ENCODE measurements around the gene SYMPK.
A peak's percentile ranks its signal among the peaks of the same experiment; 100 is the strongest.

SYMPK gene

DNA sequence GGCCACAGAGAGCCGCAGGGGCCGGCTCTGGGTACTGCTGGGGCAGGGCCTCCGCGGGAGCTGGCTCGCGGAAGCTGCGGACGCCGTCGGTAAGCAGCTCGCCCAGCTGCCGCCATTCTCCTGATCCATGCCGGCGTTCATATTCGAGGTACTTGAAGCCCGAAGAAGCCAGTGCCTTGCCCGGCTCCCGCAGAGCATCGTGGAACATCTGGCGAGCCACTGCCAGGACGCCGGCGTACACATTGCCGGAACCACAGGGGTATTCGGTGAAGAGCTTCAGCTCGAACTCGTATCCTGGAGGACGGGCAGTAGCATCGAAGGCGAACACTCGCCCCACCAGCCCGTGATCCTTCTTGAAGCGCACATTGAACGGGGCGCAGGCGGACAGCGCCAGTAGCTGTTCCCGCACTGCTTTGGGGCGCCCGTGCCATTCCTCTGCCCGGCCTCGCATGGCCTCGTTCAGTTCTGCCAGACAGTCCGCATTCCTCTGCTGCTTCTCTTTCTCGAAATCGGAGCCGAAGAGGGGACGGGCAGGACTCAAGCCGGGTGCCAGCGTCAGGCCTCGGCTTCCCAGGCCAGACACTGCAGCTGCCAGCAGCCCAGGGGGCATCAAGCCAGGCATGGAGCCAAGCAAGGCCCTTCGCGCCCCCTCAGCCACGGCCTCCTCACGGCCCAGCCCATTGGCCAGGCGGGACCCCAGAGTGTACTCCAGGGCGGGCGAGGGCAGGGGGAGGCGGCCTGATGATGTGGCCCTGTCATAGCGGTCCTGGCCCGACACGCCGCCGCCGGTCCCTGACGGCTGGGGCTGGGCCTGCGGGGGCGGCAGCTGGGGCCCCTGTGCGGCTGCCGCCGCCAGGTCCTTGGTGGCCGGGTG lies 22.0 kb upstream of the SYMPK start:
- Histone ChIP-seq H3K4me3 (ENCODE audit: low read depth, low read length) (peak overlapping the region; percentile 65), H3K36me3 (ENCODE audit: control insufficient read depth in 2 of 2, insufficient read depth in 1 of 2, low read length in 2 of 2) (peaks cover 0 to 16% of the 10 kb centered on the region in 2 experiments; a peak in 2 of 3 replicates), H3K9me3 (ENCODE audit: control insufficient read depth, insufficient read depth, low read depth, low read length) (no peaks in the 10 kb centered on the region), H3K4me1 (ENCODE audit: control insufficient read depth, insufficient read depth, low read length) (peaks cover 13% of the 10 kb centered on the region), H3K27ac (ENCODE audit: extremely low read depth, low read depth, low read length) (peak overlapping the region; percentile 93)
- POLR2A ChIA-PET = interaction anchor here (0.5 to 4.1 kb wide), 7 partner anchors 17 to 111 kb away, joined by 3 to 46 read pairs (median 4); partner anchors contain the start of genes CCDC61, MYPOP and SYMPK
- CTCF ChIA-PET = interaction anchor here (0.5 to 8.8 kb wide), 5 partner anchors 19 to 379 kb away, joined by 3 to 91 read pairs (median 9); partner anchors contain the start of genes FOXA3 and SYMPK
- TF ChIP-seq, protein P1, sequence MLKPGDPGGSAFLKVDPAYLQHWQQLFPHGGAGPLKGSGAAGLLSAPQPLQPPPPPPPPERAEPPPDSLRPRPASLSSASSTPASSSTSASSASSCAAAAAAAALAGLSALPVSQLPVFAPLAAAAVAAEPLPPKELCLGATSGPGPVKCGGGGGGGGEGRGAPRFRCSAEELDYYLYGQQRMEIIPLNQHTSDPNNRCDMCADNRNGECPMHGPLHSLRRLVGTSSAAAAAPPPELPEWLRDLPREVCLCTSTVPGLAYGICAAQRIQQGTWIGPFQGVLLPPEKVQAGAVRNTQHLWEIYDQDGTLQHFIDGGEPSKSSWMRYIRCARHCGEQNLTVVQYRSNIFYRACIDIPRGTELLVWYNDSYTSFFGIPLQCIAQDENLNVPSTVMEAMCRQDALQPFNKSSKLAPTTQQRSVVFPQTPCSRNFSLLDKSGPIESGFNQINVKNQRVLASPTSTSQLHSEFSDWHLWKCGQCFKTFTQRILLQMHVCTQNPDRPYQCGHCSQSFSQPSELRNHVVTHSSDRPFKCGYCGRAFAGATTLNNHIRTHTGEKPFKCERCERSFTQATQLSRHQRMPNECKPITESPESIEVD (tag by site-specific recombination; IDR thresholded peaks at IDR 0.05) = no peak
- TF ChIP-seq ZNF324 (tag by site-specific recombination; IDR thresholded peaks at IDR 0.05) = no peak
- TF ChIP-seq ZNF645 (tag by site-specific recombination; IDR thresholded peaks at IDR 0.05) = no peak
- TF ChIP-seq ZNF510 (tag by site-specific recombination; IDR thresholded peaks at IDR 0.05; ENCODE audit: insufficient replicate concordance) = no peak
- no peak for TF ChIP-seq ZNF311 (tag by site-specific recombination; IDR thresholded peaks at IDR 0.05; ENCODE audit: borderline replicate concordance)
- 0 out of 2 replicates have a peak, but pooled peaks have one; percentile 21 for TF ChIP-seq SP3 (tag by site-specific recombination; IDR thresholded peaks at IDR 0.05)
- TF ChIP-seq TRIM28 (IDR thresholded peaks at IDR 0.05; ENCODE audit: borderline replicate concordance, low read length) = no peak
- no peak for TF ChIP-seq ZIC2 (tag by site-specific recombination; IDR thresholded peaks at IDR 0.05)
- TF ChIP-seq ZFP69B (tag by site-specific recombination; IDR thresholded peaks at IDR 0.05) = no peak
- TF ChIP-seq, protein P2, sequence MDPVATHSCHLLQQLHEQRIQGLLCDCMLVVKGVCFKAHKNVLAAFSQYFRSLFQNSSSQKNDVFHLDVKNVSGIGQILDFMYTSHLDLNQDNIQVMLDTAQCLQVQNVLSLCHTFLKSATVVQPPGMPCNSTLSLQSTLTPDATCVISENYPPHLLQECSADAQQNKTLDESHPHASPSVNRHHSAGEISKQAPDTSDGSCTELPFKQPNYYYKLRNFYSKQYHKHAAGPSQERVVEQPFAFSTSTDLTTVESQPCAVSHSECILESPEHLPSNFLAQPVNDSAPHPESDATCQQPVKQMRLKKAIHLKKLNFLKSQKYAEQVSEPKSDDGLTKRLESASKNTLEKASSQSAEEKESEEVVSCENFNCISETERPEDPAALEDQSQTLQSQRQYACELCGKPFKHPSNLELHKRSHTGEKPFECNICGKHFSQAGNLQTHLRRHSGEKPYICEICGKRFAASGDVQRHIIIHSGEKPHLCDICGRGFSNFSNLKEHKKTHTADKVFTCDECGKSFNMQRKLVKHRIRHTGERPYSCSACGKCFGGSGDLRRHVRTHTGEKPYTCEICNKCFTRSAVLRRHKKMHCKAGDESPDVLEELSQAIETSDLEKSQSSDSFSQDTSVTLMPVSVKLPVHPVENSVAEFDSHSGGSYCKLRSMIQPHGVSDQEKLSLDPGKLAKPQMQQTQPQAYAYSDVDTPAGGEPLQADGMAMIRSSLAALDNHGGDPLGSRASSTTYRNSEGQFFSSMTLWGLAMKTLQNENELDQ (tag by site-specific recombination; IDR thresholded peaks at IDR 0.05; ENCODE audit: low read depth) = no peak
- TF ChIP-seq EGR2 (tag by site-specific recombination; IDR thresholded peaks at IDR 0.05; ENCODE audit: low read depth) = peak; percentile 31; the same call in 1 of the 2 replicates
- TF ChIP-seq ZBTB48 (tag by site-specific recombination; IDR thresholded peaks at IDR 0.05) = peak; percentile 72
- no peak for TF ChIP-seq ZNF2 (tag by site-specific recombination; IDR thresholded peaks at IDR 0.05)
- TF ChIP-seq ZNF707 (tag by site-specific recombination; IDR thresholded peaks at IDR 0.05) = no peak
- TF ChIP-seq GLIS1 (tag by site-specific recombination; IDR thresholded peaks at IDR 0.05) = peak; percentile 70; the same call in 1 of the 2 replicates
- TF ChIP-seq, protein P3, sequence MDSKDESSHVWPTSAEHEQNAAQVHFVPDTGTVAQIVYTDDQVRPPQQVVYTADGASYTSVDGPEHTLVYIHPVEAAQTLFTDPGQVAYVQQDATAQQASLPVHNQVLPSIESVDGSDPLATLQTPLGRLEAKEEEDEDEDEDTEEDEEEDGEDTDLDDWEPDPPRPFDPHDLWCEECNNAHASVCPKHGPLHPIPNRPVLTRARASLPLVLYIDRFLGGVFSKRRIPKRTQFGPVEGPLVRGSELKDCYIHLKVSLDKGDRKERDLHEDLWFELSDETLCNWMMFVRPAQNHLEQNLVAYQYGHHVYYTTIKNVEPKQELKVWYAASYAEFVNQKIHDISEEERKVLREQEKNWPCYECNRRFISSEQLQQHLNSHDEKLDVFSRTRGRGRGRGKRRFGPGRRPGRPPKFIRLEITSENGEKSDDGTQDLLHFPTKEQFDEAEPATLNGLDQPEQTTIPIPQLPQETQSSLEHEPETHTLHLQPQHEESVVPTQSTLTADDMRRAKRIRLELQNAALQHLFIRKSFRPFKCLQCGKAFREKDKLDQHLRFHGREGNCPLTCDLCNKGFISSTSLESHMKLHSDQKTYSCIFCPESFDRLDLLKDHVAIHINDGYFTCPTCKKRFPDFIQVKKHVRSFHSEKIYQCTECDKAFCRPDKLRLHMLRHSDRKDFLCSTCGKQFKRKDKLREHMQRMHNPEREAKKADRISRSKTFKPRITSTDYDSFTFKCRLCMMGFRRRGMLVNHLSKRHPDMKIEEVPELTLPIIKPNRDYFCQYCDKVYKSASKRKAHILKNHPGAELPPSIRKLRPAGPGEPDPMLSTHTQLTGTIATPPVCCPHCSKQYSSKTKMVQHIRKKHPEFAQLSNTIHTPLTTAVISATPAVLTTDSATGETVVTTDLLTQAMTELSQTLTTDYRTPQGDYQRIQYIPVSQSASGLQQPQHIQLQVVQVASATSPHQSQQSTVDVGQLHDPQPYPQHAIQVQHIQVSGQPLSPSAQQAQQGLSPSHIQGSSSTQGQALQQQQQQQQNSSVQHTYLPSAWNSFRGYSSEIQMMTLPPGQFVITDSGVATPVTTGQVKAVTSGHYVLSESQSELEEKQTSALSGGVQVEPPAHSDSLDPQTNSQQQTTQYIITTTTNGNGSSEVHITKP (tag by site-specific recombination; IDR thresholded peaks at IDR 0.05) = no peak
- no peak for TF ChIP-seq ZSCAN4 (tag by site-specific recombination; IDR thresholded peaks at IDR 0.05)
- TF ChIP-seq ZFP41 (tag by site-specific recombination; IDR thresholded peaks at IDR 0.05; ENCODE audit: borderline replicate concordance) = no peak
- no peak for TF ChIP-seq ZBTB1 (tag by site-specific recombination; IDR thresholded peaks at IDR 0.05)
- TF ChIP-seq ZNF23 (tag by site-specific recombination; IDR thresholded peaks at IDR 0.05; ENCODE audit: borderline replicate concordance) = no peak
- TF ChIP-seq, protein P4, sequence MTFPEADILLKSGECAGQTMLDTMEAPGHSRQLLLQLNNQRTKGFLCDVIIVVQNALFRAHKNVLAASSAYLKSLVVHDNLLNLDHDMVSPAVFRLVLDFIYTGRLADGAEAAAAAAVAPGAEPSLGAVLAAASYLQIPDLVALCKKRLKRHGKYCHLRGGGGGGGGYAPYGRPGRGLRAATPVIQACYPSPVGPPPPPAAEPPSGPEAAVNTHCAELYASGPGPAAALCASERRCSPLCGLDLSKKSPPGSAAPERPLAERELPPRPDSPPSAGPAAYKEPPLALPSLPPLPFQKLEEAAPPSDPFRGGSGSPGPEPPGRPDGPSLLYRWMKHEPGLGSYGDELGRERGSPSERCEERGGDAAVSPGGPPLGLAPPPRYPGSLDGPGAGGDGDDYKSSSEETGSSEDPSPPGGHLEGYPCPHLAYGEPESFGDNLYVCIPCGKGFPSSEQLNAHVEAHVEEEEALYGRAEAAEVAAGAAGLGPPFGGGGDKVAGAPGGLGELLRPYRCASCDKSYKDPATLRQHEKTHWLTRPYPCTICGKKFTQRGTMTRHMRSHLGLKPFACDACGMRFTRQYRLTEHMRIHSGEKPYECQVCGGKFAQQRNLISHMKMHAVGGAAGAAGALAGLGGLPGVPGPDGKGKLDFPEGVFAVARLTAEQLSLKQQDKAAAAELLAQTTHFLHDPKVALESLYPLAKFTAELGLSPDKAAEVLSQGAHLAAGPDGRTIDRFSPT (tag by site-specific recombination; IDR thresholded peaks at IDR 0.05) = peak; percentile 77

Measured in HEK293 (cell line).